Measurements from ENCODE around the gene C2orf68.
"Not testable (repeated sequence)": the region's sequence is repeated elsewhere in the genome, so short reads cannot be mapped to it uniquely, and the experiment has no call there.

- TF ChIP-seq, protein P1, sequence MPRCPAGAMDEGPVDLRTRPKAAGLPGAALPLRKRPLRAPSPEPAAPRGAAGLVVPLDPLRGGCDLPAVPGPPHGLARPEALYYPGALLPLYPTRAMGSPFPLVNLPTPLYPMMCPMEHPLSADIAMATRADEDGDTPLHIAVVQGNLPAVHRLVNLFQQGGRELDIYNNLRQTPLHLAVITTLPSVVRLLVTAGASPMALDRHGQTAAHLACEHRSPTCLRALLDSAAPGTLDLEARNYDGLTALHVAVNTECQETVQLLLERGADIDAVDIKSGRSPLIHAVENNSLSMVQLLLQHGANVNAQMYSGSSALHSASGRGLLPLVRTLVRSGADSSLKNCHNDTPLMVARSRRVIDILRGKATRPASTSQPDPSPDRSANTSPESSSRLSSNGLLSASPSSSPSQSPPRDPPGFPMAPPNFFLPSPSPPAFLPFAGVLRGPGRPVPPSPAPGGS (CRISPR knock-in tag; IDR thresholded peaks at IDR 0.05), result not testable (repeated sequence)
- TF ChIP-seq PBX3 (CRISPR knock-in tag; IDR thresholded peaks at IDR 0.05; ENCODE audit: borderline replicate concordance); ZNF138 (CRISPR knock-in tag; IDR thresholded peaks at IDR 0.05; ENCODE audit: low read depth); REPIN1 (CRISPR knock-in tag; IDR thresholded peaks at IDR 0.05; ENCODE audit: borderline replicate concordance, low read depth); SRSF4 (IDR thresholded peaks at IDR 0.05; ENCODE audit: low read depth, low read length, poor library complexity, severe bottlenecking); EHMT2 (IDR thresholded peaks at IDR 0.05; ENCODE audit: borderline replicate concordance, low read depth, low read length): not testable (repeated sequence)
- TF ChIP-seq, protein P2, sequence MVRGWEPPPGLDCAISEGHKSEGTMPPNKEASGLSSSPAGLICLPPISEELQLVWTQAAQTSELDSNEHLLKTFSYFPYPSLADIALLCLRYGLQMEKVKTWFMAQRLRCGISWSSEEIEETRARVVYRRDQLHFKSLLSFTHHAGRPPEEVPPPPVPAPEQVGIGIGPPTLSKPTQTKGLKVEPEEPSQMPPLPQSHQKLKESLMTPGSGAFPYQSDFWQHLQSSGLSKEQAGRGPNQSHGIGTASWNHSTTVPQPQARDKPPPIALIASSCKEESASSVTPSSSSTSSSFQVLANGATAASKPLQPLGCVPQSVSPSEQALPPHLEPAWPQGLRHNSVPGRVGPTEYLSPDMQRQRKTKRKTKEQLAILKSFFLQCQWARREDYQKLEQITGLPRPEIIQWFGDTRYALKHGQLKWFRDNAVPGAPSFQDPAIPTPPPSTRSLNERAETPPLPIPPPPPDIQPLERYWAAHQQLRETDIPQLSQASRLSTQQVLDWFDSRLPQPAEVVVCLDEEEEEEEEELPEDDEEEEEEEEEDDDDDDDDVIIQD (CRISPR knock-in tag; IDR thresholded peaks at IDR 0.05; ENCODE audit: low read depth), result not testable (repeated sequence)
- TF ChIP-seq, protein P3, sequence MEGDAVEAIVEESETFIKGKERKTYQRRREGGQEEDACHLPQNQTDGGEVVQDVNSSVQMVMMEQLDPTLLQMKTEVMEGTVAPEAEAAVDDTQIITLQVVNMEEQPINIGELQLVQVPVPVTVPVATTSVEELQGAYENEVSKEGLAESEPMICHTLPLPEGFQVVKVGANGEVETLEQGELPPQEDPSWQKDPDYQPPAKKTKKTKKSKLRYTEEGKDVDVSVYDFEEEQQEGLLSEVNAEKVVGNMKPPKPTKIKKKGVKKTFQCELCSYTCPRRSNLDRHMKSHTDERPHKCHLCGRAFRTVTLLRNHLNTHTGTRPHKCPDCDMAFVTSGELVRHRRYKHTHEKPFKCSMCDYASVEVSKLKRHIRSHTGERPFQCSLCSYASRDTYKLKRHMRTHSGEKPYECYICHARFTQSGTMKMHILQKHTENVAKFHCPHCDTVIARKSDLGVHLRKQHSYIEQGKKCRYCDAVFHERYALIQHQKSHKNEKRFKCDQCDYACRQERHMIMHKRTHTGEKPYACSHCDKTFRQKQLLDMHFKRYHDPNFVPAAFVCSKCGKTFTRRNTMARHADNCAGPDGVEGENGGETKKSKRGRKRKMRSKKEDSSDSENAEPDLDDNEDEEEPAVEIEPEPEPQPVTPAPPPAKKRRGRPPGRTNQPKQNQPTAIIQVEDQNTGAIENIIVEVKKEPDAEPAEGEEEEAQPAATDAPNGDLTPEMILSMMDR (CRISPR knock-in tag; IDR thresholded peaks at IDR 0.05), result not testable (repeated sequence)
Measured at GRCh38 chr2:85617723-85618122, 5.9 kb upstream of the C2orf68 start.
